H1 (cell line): Measurements from ENCODE around the gene HOXB7. TPM values are rescaled to one million over a fixed set of nuclear protein-coding genes. Genes with fewer than 3 reads are reported as not detected.

ENCODE experiments used
- CEBPB ChIP-seq: IDR thresholded peaks from 2 replicates; pipeline ENCODE4 v1.6.1; 2012; ENCODE audit warnings: low read depth, low read length
- EP300 ChIP-seq, 2 experiments: IDR thresholded peaks; 1 replicate in 1 of 2; 2 replicates in 1 of 2; pipeline ENCODE4 v1.6.1; 2011 to 2012; ENCODE audit warnings: low read depth in 2 of 2, low read length in 2 of 2, mild to moderate bottlenecking in 2 of 2, borderline replicate concordance in 1 of 2, inconsistent platforms in 1 of 2, moderate library complexity in 1 of 2
- EZH2 ChIP-seq: fragments of 200-600 bp; sonication (generic); IDR thresholded peaks from 2 replicates; pipeline ENCODE4 v1.7.1; 2012; ENCODE audit warnings: low read depth, mild to moderate bottlenecking, moderate library complexity, low read length, inconsistent platforms; ENCODE audit not compliant: severe bottlenecking
- KDM1A ChIP-seq: fragments of 200-600, 300-600 bp; sonication (generic); IDR thresholded peaks from 2 replicates; pipeline ENCODE4 v1.7.1; 2016; ENCODE audit warnings: mild to moderate bottlenecking, low read length, borderline replicate concordance
- KDM5A ChIP-seq: fragments of 200-600 bp; IDR thresholded peaks from 2 replicates; pipeline ENCODE4 v1.7.1; 2012; ENCODE audit warnings: mild to moderate bottlenecking, low read length, inconsistent platforms, mixed read lengths
- SP1 ChIP-seq: IDR thresholded peaks from 2 replicates; pipeline ENCODE4 v1.6.1; 2011; ENCODE audit warnings: low read depth, low read length
- ZNF274 ChIP-seq: IDR thresholded peaks from 2 replicates; pipeline ENCODE4 v1.7.0; 2012; ENCODE audit warnings: low read length, borderline replicate concordance; ENCODE audit errors: extremely low read depth
- polyA plus RNA-seq, 7 experiments: library from polyadenylated mRNA; depleted of rRNA in 3 of 7; stranded (reverse) in 5 of 7; unstranded in 2 of 7; fragments of >200 nt in 5 of 7; fragments of 200-250 nt in 2 of 7; gene quantifications; 1 replicate in 5 of 7; 2 replicates in 1 of 7; 4 replicates in 1 of 7; pipeline versions ENCODE4 v1.2.1 to v1.2.3, GENCODE V29; 2011 to 2013; ENCODE audit warnings: missing spikeins in 2 of 7, mixed read lengths in 2 of 7
- total RNA-seq: library from RNA; stranded (reverse); fragmentation: NEBNext Ultra II Directional; extraction: Animal tissue kit (Norgen Biotek cat#: 25700); gene quantifications from 2 replicates; pipeline ENCODE4 v1.2.1, GENCODE V29; 2021

HOXB7 gene
- total and polyA plus RNA-seq, 2 of the 8 experiments (the other 6 are each of a cell fraction or from before 2014, with no cell fraction given), result not detected

DNA sequence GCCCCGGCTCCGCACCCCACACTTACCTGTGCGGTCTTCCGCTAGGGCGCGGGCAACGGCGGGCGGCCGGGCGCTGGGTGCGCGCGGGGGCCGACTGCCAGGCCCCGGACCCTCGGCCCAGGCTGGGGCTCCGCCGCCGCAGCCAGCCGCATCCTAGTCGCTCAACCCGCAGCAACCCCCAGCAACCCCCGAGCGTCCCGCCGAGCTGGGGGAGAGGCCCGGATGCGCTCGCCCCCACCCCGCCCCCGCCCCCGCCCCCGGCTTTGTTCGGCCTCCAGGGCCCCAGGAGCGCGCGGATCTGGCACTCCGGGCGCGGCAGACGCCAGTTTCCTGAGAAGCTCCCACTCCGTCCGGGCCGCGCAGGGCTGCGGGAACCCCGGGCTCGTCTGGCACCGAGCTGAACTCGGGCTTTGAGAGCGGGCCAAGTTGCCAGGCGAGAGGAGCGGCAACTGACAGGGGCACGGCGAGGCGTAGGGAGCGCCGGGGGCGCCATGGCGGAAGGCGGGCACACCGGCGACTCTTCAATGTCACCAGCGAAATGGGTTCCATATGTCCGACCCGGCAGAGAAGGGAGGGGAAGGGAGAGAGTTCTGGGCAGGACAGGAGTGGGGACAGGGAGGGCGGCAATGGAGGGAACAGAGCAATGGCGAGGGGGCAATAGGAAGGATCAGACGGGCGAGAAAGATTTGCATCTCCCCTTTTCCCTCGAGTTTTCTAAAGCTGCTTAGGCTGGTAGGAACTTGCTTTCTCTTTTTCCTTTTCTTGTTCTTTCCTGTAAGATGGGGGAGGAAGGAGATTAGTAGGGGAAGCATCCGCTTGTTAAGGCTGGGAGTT is 46.4 kb downstream of the HOXB7 start (continued):
- TF ChIP-seq SP1 (no peak), EZH2 (peak; percentile 95), KDM1A (no peak), KDM5A (no peak), CEBPB (no peak), EP300 (IDR thresholded peaks at IDR 0.05; ENCODE audit: borderline replicate concordance in 1 of 2, low read depth in 2 of 2, low read length in 2 of 2) (no peak), ZNF274 (no peak)
